ENCODE results near the gene SLC34A1. TPM values are rescaled to one million over a fixed set of nuclear protein-coding genes. Genes with fewer than 3 reads are reported as not detected.

Gene SLC34A1
- total and polyA plus RNA-seq, 2 of the 13 experiments (the other 11 are each of a cell fraction or from before 2014, with no cell fraction given), result 0.03 to 0.20 TPM

GRCh38 chr5:177447611-177448243, 63.5 kb downstream of the SLC34A1 start (continued):
- no peak for TF ChIP-seq ZNF180 (CRISPR knock-in tag; IDR thresholded peaks at IDR 0.05; ENCODE audit: borderline replicate concordance, low read depth)
- peak; percentile 71; the same call in 1 of the 2 replicates for TF ChIP-seq ETV5 (CRISPR knock-in tag; IDR thresholded peaks at IDR 0.05; ENCODE audit: borderline replicate concordance)
- no peak for TF ChIP-seq ZNF256 (CRISPR knock-in tag; conservative IDR thresholded peaks at IDR 0.05)
- TF ChIP-seq ZNF18 (CRISPR knock-in tag; IDR thresholded peaks at IDR 0.05; ENCODE audit: insufficient replicate concordance), result no peak
- TF ChIP-seq ZNF839 (CRISPR knock-in tag; IDR thresholded peaks at IDR 0.05; ENCODE audit: borderline replicate concordance), result no peak
- TF ChIP-seq RNF219 (CRISPR knock-in tag; IDR thresholded peaks at IDR 0.05), result no peak
- no peak for TF ChIP-seq ZNF784 (CRISPR knock-in tag; IDR thresholded peaks at IDR 0.05; ENCODE audit: borderline replicate concordance)
- TF ChIP-seq PPARG (CRISPR knock-in tag; conservative IDR thresholded peaks at IDR 0.05), result peak; percentile 78
- peak; percentile 85 for TF ChIP-seq KDM2A (CRISPR knock-in tag; IDR thresholded peaks at IDR 0.05; ENCODE audit: borderline replicate concordance, low read depth)
- no peak for TF ChIP-seq SRSF4 (IDR thresholded peaks at IDR 0.05; ENCODE audit: low read depth, low read length, poor library complexity, severe bottlenecking)
- peak; percentile 48; the same call in 1 of the 2 replicates for TF ChIP-seq ZNF362 (CRISPR knock-in tag; IDR thresholded peaks at IDR 0.05; ENCODE audit: borderline replicate concordance)
- TF ChIP-seq CHD4 (IDR thresholded peaks at IDR 0.05; ENCODE audit: borderline replicate concordance, low read length), result no peak
- peak; percentile 76; the same call in 1 of the 2 replicates for TF ChIP-seq JUND (CRISPR knock-in tag; IDR thresholded peaks at IDR 0.05)
- peak; percentile 90 for TF ChIP-seq RXRA (CRISPR knock-in tag; IDR thresholded peaks at IDR 0.05)
- no peak for TF ChIP-seq MBD4 (IDR thresholded peaks at IDR 0.05; ENCODE audit: borderline replicate concordance, low read length)
- TF ChIP-seq TERF1 (CRISPR knock-in tag; IDR thresholded peaks at IDR 0.05), result no peak
- TF ChIP-seq SNRNP70 (IDR thresholded peaks at IDR 0.05; ENCODE audit: low read depth, low read length), result no peak
- TF ChIP-seq ZFY (CRISPR knock-in tag; IDR thresholded peaks at IDR 0.05), result no peak; the same call in 1 of the 2 replicates
- 0 out of 2 replicates have a peak, but pooled peaks have one; percentile 26 for TF ChIP-seq BATF2 (CRISPR knock-in tag; IDR thresholded peaks at IDR 0.05)
- no peak for TF ChIP-seq ADNP (CRISPR knock-in tag; IDR thresholded peaks at IDR 0.05)
- TF ChIP-seq EED (CRISPR knock-in tag; IDR thresholded peaks at IDR 0.05), result no peak
- no peak for TF ChIP-seq ZNF253 (CRISPR knock-in tag; IDR thresholded peaks at IDR 0.05; ENCODE audit: borderline replicate concordance)
